ENCODE results near the gene MTFP1. TPM values are rescaled to one million over a fixed set of nuclear protein-coding genes. Genes with fewer than 3 reads are reported as not detected.
"Not testable (repeated sequence)": the region's sequence is repeated elsewhere in the genome, so short reads cannot be mapped to it uniquely, and the experiment has no call there.

MTFP1 gene
- total RNA-seq, 1 donor from 2014 or later, result 79.3 TPM

DNA sequence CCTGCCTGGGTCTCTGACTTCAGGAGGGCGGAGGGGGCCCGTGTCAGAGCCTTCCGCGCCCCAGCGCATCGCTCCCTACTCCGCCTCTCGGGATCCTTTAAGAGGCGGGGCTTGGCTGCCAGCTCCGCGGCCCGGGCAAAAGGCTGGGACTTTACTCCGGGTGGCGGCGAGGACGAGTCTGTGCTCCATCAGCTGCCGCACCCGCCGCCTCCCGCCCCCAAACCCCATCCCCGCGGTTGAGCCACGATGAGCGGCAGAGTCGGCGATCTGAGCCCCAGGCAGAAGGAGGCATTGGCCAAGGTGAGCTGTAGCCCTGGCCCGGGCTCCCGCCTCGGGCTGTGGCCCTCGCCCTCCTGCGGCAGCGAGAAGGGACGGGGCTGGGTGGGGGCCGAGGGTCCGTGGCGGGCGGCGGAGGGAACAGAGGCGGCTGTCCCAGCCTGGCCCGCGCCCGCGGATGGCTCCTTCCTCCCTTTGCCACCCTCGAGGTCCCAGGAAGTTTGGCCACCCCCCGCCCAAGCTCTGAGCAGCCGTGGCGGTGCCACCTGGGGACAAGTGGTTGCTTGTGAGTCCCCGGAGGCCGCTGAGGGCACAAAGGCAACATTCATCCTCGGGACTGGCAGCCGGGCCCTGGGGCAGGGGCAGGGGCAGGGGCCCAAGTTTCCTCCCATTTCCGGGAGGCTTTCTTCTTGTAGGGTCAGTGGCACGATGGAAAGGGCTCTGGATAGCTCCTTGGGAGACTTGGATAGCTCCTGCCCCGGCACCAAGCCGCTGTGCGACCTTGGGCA is 28.5 kb upstream of the MTFP1 start, which contains the start of gene SEC14L2:
Gene SEC14L2 (plus strand): TSS at position 148 of the 785 bp plus-strand sequence. CDS start 99 bp downstream, at position 247.
- peak; percentile 90 for DNase-seq
- Mint-ChIP-seq H3K4me3 (peak within 1 kb of the TSS; percentile 94), H3K36me3 (ENCODE audit: low read depth) (peaks cover 15% of the 10 kb centered on the region), H3K9me3 (no peaks in the 10 kb centered on the region), H3K27ac (peak within 1 kb of the TSS; percentile 78), H3K27me3 (no peaks in the 10 kb centered on the region), H3K4me1 (peaks cover 48% of the 10 kb centered on the region)
- intact Hi-C loops (cut with micrococcal nuclease), result loop anchor here (1.0 to 10.0 kb wide), 2 partner anchors 27 to 292 kb away; no protein-coding TSS in a partner anchor

DNA sequence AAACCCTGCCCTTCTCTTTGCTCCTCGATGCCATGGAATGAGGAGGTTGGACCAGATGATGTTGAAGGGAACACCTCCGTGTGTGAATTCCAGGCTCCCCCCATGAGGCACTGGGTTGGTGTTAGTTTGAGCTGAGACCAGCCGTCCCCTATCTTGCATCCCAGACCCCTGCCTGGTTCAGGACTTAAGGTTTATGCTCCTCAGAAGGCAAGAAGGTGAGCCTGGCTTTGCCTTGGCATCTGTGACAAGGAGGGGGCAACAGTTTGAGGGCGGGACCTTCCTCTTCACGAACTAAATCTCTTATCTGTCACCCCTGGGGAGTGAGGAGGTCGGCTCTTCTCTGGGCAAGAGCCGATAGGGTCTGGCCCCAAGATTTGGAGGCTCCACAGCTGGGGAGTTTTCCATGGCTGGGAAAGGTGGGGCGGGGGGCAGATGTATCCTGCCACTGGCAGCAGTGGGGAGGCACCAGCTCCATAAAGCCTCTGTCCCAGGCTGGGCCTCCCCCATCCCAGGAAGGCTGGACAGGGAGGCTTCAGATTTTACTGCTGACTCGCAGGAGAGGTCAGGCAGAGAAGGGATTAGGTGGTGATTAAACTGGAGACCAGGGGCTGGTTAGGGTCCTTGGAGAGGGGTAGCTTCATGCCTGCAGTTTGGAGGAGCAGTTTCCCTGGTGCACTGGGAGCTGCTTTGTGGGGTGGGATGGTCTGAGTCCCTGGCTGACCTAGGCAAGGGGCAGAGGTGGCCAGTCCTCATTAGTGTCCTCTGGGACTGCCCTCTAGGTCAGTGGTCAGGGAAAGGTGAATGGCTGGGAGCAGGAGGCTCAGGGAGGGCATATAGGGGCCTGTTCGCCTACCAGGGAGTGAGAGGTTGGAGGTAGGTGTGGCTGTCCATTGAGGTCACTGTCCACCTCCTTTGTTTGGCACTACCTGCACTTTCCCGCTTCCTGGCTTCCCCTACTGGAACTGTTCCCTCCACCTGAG is 27.6 kb upstream of the MTFP1 start:
- no peaks in the 10 kb centered on the region for H3K9me3 Mint-ChIP-seq
- H3K27me3 Mint-ChIP-seq, result no peaks in the 10 kb centered on the region
- peaks cover 45% of the 10 kb centered on the region for H3K4me1 Mint-ChIP-seq
- intact Hi-C loops (cut with micrococcal nuclease), result loop anchor here (1.0 to 10.0 kb wide), 2 partner anchors 26 to 293 kb away; no protein-coding TSS in a partner anchor
- peak overlapping the region; percentile 94 for H3K4me3 Mint-ChIP-seq
- peak; percentile 65 for DNase-seq
- peaks cover 15% of the 10 kb centered on the region for H3K36me3 Mint-ChIP-seq (ENCODE audit: low read depth)
- H3K27ac Mint-ChIP-seq, result peak overlapping the region; percentile 25

DNA sequence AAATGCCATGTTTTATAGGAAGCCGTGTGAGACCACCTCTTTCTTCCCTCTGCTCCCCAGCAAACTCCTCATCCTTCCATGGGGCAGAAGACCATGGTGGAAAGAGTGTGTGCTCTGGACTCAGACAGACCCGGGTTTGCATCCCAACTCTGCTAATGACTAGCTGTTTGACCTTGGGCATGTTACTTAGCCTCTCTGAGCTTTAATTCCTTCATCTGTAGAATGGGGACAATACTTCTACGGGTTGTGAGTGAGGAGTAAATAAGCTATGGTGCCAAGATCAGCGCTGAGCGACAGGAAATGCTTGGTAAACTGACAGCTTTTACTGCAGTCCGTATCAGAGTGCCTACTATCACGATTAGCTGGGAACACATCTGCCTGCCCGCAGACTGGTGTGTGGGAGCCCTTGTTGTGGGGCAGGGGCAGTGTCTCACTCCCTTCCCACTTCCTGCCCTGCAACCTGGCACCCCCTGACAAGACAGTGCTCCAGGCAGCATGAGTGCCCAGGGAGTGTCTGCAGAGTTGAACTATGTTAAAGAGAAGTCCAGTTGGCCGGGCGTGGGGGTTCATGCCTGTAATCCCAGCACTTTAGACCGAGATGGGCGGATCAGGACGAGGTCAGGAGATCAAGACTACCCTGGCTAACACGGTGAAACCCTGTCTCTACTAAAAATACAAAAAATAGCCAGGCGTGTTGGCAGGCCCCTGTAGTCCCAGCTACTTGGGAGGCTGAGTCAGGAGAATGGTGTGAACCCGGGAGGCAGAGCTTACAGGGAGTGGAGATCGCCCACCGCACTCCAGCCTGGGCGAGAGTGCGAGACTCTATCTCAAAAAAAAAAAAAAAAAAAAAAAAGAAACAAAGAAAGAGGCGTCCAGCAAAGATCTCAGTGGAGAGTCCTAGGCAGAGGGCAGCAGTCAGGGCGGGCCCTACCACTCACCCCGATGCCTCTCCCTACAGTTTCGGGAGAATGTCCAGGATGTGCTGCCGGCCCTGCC is 26.6 kb upstream of the MTFP1 start:
- no peak for DNase-seq
- peak overlapping the region; percentile 67 for H3K27ac Mint-ChIP-seq
- H3K27me3 Mint-ChIP-seq, result no peaks in the 10 kb centered on the region
- H3K9me3 Mint-ChIP-seq, result no peaks in the 10 kb centered on the region
- H3K36me3 Mint-ChIP-seq (ENCODE audit: low read depth), result peaks cover 18% of the 10 kb centered on the region
- intact Hi-C loops (cut with micrococcal nuclease), result loop anchor here (10.0 kb wide), 1 partner anchor 294 kb away; no protein-coding TSS in a partner anchor
- peaks cover 39% of the 10 kb centered on the region for H3K4me1 Mint-ChIP-seq
- peak overlapping the region; percentile 94 for H3K4me3 Mint-ChIP-seq

DNA sequence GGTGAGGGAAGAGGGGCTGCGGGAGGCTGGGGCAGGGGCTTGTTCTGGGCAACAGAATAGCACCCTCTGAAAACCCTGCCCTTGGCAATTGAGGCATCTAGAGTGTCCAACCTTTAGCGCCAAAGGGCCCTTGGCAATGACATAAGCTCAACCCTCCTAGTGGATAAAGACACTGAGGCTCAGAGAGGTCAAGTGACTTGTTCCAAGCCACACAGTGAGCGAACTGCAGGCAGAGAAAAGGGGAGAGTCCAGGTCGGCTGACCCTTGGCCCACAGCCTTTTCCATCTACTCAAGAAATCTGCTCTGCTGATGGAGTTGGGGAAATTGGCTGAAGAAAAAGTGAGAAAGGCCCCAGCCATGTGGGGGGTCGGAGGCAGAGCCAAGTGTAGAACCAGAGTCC is 25.9 kb upstream of the MTFP1 start:
- H3K27me3 Mint-ChIP-seq, result no peaks in the 10 kb centered on the region
- intact Hi-C loops (cut with micrococcal nuclease), result loop anchor here (10.0 kb wide), 1 partner anchor 295 kb away; no protein-coding TSS in a partner anchor
- peaks cover 40% of the 10 kb centered on the region for H3K4me1 Mint-ChIP-seq
- H3K4me3 Mint-ChIP-seq, result no peak overlapping the region
- peaks cover 20% of the 10 kb centered on the region for H3K36me3 Mint-ChIP-seq (ENCODE audit: low read depth)
- H3K9me3 Mint-ChIP-seq, result no peaks in the 10 kb centered on the region
- no peak for DNase-seq
- H3K27ac Mint-ChIP-seq, result no peak overlapping the region

DNA sequence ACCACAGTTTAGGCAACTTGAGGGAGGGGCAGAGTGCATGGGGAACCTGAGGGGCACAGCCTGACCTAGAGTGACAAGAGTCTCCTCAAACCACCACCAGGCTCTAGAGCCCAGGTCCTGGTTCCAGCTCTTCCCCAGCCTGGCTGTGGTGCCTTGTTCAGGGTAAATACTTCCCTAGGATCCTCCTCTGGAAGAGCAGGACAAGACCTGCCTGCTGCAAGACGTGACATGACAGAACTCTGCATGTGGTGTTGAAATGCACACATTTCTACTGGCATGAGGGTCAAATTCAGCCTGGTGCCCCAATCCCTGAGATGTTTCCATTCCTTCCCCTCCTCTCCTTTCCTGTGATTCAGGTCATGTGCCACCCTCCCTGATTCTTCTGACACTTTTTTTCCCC is 25.4 kb upstream of the MTFP1 start:
- H3K27me3 Mint-ChIP-seq, result no peaks in the 10 kb centered on the region
- no peak overlapping the region for H3K4me3 Mint-ChIP-seq
- H3K4me1 Mint-ChIP-seq, result peaks cover 40% of the 10 kb centered on the region
- H3K36me3 Mint-ChIP-seq (ENCODE audit: low read depth), result peaks cover 20% of the 10 kb centered on the region
- no peak overlapping the region for H3K27ac Mint-ChIP-seq
- intact Hi-C loops (cut with micrococcal nuclease), result no loop called here
- no peak for DNase-seq
- no peaks in the 10 kb centered on the region for H3K9me3 Mint-ChIP-seq

- H3K27ac Mint-ChIP-seq; DNase-seq; H3K9me3 Mint-ChIP-seq; H3K27me3 Mint-ChIP-seq; intact Hi-C loops (cut with micrococcal nuclease); H3K4me3 Mint-ChIP-seq: not testable (repeated sequence)
- Mint-ChIP-seq H3K36me3 (ENCODE audit: low read depth) (peaks cover 22% of the 10 kb centered on the region), H3K4me1 (peaks cover 36% of the 10 kb centered on the region)
Observed at GRCh38 chr22:30401024-30401423, 24.5 kb upstream of the MTFP1 start.

DNA sequence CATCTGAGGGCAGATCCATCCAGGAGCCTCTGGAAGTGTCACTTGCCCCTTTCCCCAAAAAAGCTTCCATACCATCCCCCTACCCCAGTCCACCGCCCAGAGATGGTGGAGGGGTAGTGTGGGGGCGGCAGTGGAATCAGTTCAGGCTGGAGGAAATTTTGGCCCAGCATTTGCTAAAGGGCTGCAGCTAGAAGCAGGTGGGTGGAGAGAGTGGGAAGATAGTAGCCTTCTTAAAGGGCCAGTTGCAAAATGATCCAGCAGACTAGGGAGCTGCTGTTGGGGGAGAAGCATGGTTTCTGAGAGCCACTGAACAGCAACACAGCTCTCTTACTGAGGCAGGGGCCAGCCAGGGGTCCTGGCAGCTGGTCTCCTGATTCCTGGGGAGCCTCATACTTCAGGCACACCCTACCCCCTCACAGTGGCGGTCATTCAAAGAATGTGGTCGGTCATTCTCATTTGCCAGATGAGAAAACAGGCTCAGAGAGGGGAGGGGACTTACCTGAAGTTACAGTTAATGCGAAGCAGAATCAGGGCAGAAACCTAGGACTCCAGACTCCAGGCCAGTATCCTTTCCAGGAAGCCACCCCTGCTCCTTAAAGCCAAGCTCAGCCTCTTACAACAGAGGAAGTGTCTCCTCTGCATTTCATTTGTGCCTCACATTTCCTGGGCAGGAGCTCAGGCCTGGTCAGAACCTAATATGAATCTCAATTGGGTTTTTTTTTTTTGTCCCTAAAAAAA is 23.4 kb upstream of the MTFP1 start:
- Mint-ChIP-seq H3K27me3 (no peaks in the 10 kb centered on the region), H3K4me1 (peaks cover 29% of the 10 kb centered on the region), H3K27ac (peak overlapping the region; percentile 66), H3K4me3 (no peak overlapping the region), H3K36me3 (ENCODE audit: low read depth) (peaks cover 32% of the 10 kb centered on the region), H3K9me3 (no peaks in the 10 kb centered on the region)
- intact Hi-C loops (cut with micrococcal nuclease), result no loop called here
- DNase-seq, result no peak

- DNase-seq; H3K27ac Mint-ChIP-seq; H3K4me3 Mint-ChIP-seq; intact Hi-C loops (cut with micrococcal nuclease); H3K27me3 Mint-ChIP-seq; H3K9me3 Mint-ChIP-seq: not testable (repeated sequence)
- Mint-ChIP-seq H3K4me1 (peaks cover 26% of the 10 kb centered on the region), H3K36me3 (ENCODE audit: low read depth) (peaks cover 34% of the 10 kb centered on the region)
Observed at GRCh38 chr22:30402766-30403104, 22.8 kb upstream of the MTFP1 start.

GRCh38 chr22:30404307-30404706 is 21.3 kb upstream of the MTFP1 start:
- DNase-seq, result no peak
- Mint-ChIP-seq H3K27me3 (no peaks in the 10 kb centered on the region), H3K27ac (peak overlapping the region; percentile 51), H3K36me3 (ENCODE audit: low read depth) (peaks cover 33% of the 10 kb centered on the region), H3K4me3 (no peak overlapping the region), H3K4me1 (peaks cover 20% of the 10 kb centered on the region), H3K9me3 (no peaks in the 10 kb centered on the region)
- intact Hi-C loops (cut with micrococcal nuclease), result no loop called here

DNA sequence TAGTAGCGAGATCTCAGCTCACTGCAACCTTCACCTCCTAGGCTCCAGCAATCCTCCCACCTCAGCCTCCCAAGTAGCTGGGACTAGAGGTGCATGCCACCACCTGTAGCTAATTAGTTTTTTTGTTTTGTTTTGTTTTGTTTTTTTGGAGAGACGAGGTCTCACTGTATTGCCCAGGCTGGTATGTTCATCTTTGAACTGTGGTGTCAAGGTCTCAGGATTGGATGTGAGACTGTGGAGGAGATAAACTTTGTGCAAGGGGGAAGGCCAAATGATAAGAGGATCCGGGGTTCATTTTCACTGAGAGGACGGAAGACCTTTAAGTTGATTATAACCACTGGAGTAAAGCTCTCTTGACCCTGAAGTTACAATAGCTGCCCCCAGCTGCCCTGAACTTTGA is 19.8 kb upstream of the MTFP1 start:
- DNase-seq, result no peak
- Mint-ChIP-seq H3K36me3 (ENCODE audit: low read depth) (peaks cover 33% of the 10 kb centered on the region), H3K27ac (no peak overlapping the region), H3K27me3 (no peaks in the 10 kb centered on the region), H3K4me3 (no peak overlapping the region), H3K4me1 (peaks cover 19% of the 10 kb centered on the region), H3K9me3 (no peaks in the 10 kb centered on the region)
- intact Hi-C loops (cut with micrococcal nuclease), result no loop called here

- intact Hi-C loops (cut with micrococcal nuclease), result no loop called here
- Mint-ChIP-seq H3K27ac (no peak overlapping the region), H3K4me1 (peaks cover 19% of the 10 kb centered on the region), H3K36me3 (ENCODE audit: low read depth) (peaks cover 33% of the 10 kb centered on the region), H3K9me3 (no peaks in the 10 kb centered on the region), H3K27me3 (no peaks in the 10 kb centered on the region), H3K4me3 (no peak overlapping the region)
- DNase-seq, result no peak
Observed at GRCh38 chr22:30406400-30406799, 19.2 kb upstream of the MTFP1 start.

DNA sequence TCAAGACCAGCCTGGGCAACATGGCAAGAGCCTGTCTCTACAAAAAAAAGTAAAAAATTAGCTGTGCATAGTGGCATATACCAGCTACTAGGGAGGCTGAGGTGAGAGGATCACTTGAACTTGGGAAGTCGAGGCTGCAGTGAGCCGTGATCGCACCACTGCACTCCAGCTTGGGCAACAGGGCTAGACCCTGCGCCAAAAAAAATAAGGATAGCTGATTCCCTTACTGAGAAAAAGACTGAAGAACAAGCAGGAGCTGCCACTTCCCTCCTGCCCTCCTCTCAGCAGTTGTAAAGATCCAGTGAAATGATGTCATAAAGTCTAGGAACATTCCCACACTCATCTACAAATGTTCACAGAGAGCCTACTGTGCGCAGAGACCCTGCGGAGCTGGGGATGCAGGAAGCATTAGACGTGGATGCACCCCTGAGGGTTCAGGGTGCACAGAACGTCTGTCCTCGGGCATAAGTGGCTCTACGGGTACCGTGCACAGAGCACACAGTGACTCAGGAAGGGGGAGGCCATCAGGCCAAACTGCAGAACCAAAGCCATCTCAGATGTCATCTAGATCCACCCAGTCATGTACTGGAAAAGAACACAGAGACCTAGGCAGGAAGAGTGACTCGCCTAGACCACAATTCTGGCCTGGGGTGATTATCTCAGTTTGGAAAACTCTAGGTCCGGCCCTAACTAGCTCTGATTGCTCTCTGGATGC is 17.0 kb upstream of the MTFP1 start:
- Mint-ChIP-seq H3K36me3 (ENCODE audit: low read depth) (peaks cover 43% of the 10 kb centered on the region), H3K4me1 (peaks cover 24% of the 10 kb centered on the region), H3K27me3 (no peaks in the 10 kb centered on the region), H3K9me3 (no peaks in the 10 kb centered on the region), H3K27ac (peak overlapping the region; percentile 45), H3K4me3 (no peak overlapping the region)
- intact Hi-C loops (cut with micrococcal nuclease), result no loop called here
- no peak for DNase-seq

Measured in activated CD4-positive, alpha-beta T cell treated with anti-CD3 and anti-CD28 coated beads, Interleukin-2, amount 10 ng/mL, durations not matched to agents 24 days and 14 days (primary cell).